GM23338 (cell line): ENCODE results near the gene CMIP. TPM values are rescaled to one million over a fixed set of nuclear protein-coding genes. Genes with fewer than 3 reads are reported as not detected.

Experiments
- ATAC-seq: fragments of 200-7000 bp; cut with Tn5 transposase; 3 replicates; pipeline ENCODE4 v1.9.1; 2020
- DNase-seq: peaks from one replicate; pipeline ENCODE4 v3.0.0-alpha.2; 2015; ENCODE audit warnings: low spot score
- H2AFZ ChIP-seq: fragments of 200-600 bp; sonication (generic); 2 replicates; pipeline ENCODE4 v1.8.0; 2016; ENCODE audit warnings: antibody characterized with exemption, mild to moderate bottlenecking, moderate library complexity
- H3F3A ChIP-seq: fragments of 200-600 bp; sonication (generic); replicated peaks from 2 replicates; pipeline ENCODE4 v1.8.0; 2017; ENCODE audit warnings: antibody characterized with exemption, mixed run types, low read depth
- H3K27ac ChIP-seq: fragments of 200-600 bp; sonication (generic); 2 replicates; pipeline ENCODE4 v1.6.1; 2016; ENCODE audit warnings: low read depth
- H3K27me3 ChIP-seq: fragments of 200-600 bp; sonication (generic); 2 replicates; pipeline ENCODE4 v1.8.0; 2016; ENCODE audit warnings: mild to moderate bottlenecking, mixed run types, moderate library complexity; ENCODE audit not compliant: insufficient read depth
- H3K36me3 ChIP-seq: fragments of 200-600 bp; sonication (generic); 2 replicates; pipeline ENCODE4 v1.8.0; 2016; ENCODE audit warnings: mild to moderate bottlenecking; ENCODE audit not compliant: insufficient read depth
- H3K4me1 ChIP-seq: fragments of 200-600 bp; sonication (generic); 2 replicates; pipeline ENCODE4 v1.8.0; 2016; ENCODE audit warnings: mild to moderate bottlenecking, moderate library complexity; ENCODE audit not compliant: insufficient read depth
- H3K4me2 ChIP-seq: fragments of 200-600 bp; sonication (generic); 2 replicates; pipeline ENCODE4 v1.7.1; 2017; ENCODE audit warnings: mixed run types
- H3K4me3 ChIP-seq: fragments of 200-600 bp; sonication (generic); 2 replicates; pipeline ENCODE4 v1.6.1; 2016; ENCODE audit warnings: mixed run types
- H3K79me2 ChIP-seq: fragments of 200-600 bp; sonication (generic); replicated peaks from 2 replicates; pipeline ENCODE4 v1.8.0; 2017; ENCODE audit warnings: mild to moderate bottlenecking; ENCODE audit not compliant: insufficient read depth
- H3K9me2 ChIP-seq: fragments of 200-600 bp; sonication (generic); 2 replicates; pipeline ENCODE4 v1.8.0; 2017; ENCODE audit not compliant: insufficient read depth
- H4K20me1 ChIP-seq: fragments of 200-600 bp; sonication (generic); replicated peaks from 2 replicates; pipeline ENCODE4 v1.8.0; 2017; ENCODE audit warnings: mild to moderate bottlenecking; ENCODE audit not compliant: insufficient read depth
- H3K27ac Mint-ChIP-seq: 2 replicates; pipeline ENCODE4 v1.8.0; 2020; ENCODE audit warnings: inconsistent platforms, mild to moderate bottlenecking, moderate library complexity, mixed read lengths
- H3K27me3 Mint-ChIP-seq: 3 replicates; pipeline ENCODE4 v1.8.0; 2022; ENCODE audit warnings: low read depth, mild to moderate bottlenecking, moderate library complexity, mixed read lengths, inconsistent platforms; ENCODE audit not compliant: insufficient read depth, poor library complexity
- H3K36me3 Mint-ChIP-seq: 3 replicates; pipeline ENCODE4 v1.8.0; 2021; ENCODE audit warnings: low read depth, mild to moderate bottlenecking, inconsistent platforms, moderate library complexity, mixed read lengths
- H3K4me1 Mint-ChIP-seq: 3 replicates; pipeline ENCODE4 v1.8.0; 2020; ENCODE audit warnings: mild to moderate bottlenecking, inconsistent platforms, mixed read lengths
- H3K4me3 Mint-ChIP-seq: 3 replicates; pipeline ENCODE4 v1.8.0; 2021; ENCODE audit warnings: moderate library complexity, mild to moderate bottlenecking, inconsistent platforms, mixed read lengths
- H3K9me3 Mint-ChIP-seq: 3 replicates; pipeline ENCODE4 v1.8.0; 2020; ENCODE audit warnings: moderate library complexity, mild to moderate bottlenecking, inconsistent platforms, mixed read lengths
- EZH2 ChIP-seq: fragments of 200-600 bp; sonication (generic); IDR thresholded peaks from one replicate; pipeline ENCODE4 v1.8.0; 2017; ENCODE audit warnings: antibody characterized with exemption, mild to moderate bottlenecking, low read depth; ENCODE audit not compliant: unreplicated experiment
- JUNB ChIP-seq: IDR thresholded peaks from one replicate; pipeline ENCODE4 v1.6.1; 2016; ENCODE audit warnings: antibody characterized with exemption; ENCODE audit not compliant: unreplicated experiment
- POLR2AphosphoS5 ChIP-seq: IDR thresholded peaks from 2 replicates; pipeline ENCODE4 v1.6.1; 2016; ENCODE audit warnings: antibody characterized with exemption, low read depth
- STAT1 ChIP-seq: IDR thresholded peaks from one replicate; pipeline ENCODE4 v1.6.1; 2016; ENCODE audit warnings: antibody characterized with exemption; ENCODE audit not compliant: unreplicated experiment
- ZNF331 ChIP-seq: fragments of 250-450 bp; sonication (Bioruptor Pico); IDR thresholded peaks from 2 replicates; pipeline ENCODE4 v1.5.0; 2020; ENCODE audit warnings: low read depth, mild to moderate bottlenecking, moderate library complexity
- polyA plus RNA-seq: library from polyadenylated mRNA; unstranded; fragments of >200 nt; fragmentation: Nextera tagmentation; extraction: Ambion mirVana; gene quantifications from 2 replicates; pipeline ENCODE4 v1.2.1, GENCODE V29; 2016
- total RNA-seq: library from RNA; depleted of rRNA; stranded (reverse); fragments of >200 nt; shearing (Covaris generic); gene quantifications from 2 replicates; pipeline ENCODE4 v1.2.3, GENCODE V29; 2014
- TF ChIP-seq, protein P1 (sequence below): fragments of 250-450 bp; sonication (Bioruptor Pico); IDR thresholded peaks from 2 replicates; pipeline ENCODE4 v1.5.0; 2020; ENCODE audit warnings: mild to moderate bottlenecking, moderate library complexity

The CMIP gene
- total and polyA plus RNA-seq, 2 experiments from 2014 or later = 9.5 to 62.3 TPM

DNA sequence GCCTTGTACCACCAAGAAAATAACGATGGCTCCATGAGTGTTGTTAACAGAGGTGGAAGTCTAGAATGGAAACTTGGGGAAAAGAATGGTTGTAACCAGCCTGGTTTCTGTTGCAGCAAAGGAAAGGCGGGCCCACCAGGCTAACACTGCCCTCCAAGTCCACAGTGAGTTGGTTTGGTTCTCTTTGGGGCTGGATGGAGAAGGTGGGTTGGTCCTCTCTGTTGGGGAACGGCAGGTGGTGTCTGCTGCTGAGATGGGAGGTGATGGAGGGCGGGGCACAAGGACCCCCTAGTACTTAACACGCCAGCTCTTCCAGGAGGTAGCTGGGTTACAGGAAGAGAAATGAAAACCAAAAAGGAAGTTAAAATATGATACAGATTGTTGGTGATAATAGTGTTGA lies 257.9 kb downstream of the CMIP start:
- Mint-ChIP-seq H3K4me1 (peaks cover 2% of the 10 kb centered on the region; the same call in 2 of the 3 replicates), H3K27me3 (peaks cover 22% of the 10 kb centered on the region), H3K4me3 (no peak overlapping the region), H3K9me3 (no peaks in the 10 kb centered on the region), H3K27ac (no peak overlapping the region; the same call in 1 of the 2 replicates), H3K36me3 (peaks cover 46% of the 10 kb centered on the region)
- no peak for DNase-seq
- Histone ChIP-seq H3F3A (no peaks in the 10 kb centered on the region), H2AFZ (no peak overlapping the region), H3K9me2 (no peaks in the 10 kb centered on the region), H3K27ac (no peak overlapping the region), H3K27me3 (no peaks in the 10 kb centered on the region), H3K4me3 (no peak overlapping the region), H3K36me3 (no peaks in the 10 kb centered on the region), H3K79me2 (no peaks in the 10 kb centered on the region), H3K4me2 (no peak overlapping the region), H3K4me1 (no peaks in the 10 kb centered on the region), H4K20me1 (no peaks in the 10 kb centered on the region)
- TF ChIP-seq ZNF331 (no peak), POLR2AphosphoS5 (no peak), JUNB (no peak), STAT1 (no peak), EZH2 (no peak)
- TF ChIP-seq, protein P1, sequence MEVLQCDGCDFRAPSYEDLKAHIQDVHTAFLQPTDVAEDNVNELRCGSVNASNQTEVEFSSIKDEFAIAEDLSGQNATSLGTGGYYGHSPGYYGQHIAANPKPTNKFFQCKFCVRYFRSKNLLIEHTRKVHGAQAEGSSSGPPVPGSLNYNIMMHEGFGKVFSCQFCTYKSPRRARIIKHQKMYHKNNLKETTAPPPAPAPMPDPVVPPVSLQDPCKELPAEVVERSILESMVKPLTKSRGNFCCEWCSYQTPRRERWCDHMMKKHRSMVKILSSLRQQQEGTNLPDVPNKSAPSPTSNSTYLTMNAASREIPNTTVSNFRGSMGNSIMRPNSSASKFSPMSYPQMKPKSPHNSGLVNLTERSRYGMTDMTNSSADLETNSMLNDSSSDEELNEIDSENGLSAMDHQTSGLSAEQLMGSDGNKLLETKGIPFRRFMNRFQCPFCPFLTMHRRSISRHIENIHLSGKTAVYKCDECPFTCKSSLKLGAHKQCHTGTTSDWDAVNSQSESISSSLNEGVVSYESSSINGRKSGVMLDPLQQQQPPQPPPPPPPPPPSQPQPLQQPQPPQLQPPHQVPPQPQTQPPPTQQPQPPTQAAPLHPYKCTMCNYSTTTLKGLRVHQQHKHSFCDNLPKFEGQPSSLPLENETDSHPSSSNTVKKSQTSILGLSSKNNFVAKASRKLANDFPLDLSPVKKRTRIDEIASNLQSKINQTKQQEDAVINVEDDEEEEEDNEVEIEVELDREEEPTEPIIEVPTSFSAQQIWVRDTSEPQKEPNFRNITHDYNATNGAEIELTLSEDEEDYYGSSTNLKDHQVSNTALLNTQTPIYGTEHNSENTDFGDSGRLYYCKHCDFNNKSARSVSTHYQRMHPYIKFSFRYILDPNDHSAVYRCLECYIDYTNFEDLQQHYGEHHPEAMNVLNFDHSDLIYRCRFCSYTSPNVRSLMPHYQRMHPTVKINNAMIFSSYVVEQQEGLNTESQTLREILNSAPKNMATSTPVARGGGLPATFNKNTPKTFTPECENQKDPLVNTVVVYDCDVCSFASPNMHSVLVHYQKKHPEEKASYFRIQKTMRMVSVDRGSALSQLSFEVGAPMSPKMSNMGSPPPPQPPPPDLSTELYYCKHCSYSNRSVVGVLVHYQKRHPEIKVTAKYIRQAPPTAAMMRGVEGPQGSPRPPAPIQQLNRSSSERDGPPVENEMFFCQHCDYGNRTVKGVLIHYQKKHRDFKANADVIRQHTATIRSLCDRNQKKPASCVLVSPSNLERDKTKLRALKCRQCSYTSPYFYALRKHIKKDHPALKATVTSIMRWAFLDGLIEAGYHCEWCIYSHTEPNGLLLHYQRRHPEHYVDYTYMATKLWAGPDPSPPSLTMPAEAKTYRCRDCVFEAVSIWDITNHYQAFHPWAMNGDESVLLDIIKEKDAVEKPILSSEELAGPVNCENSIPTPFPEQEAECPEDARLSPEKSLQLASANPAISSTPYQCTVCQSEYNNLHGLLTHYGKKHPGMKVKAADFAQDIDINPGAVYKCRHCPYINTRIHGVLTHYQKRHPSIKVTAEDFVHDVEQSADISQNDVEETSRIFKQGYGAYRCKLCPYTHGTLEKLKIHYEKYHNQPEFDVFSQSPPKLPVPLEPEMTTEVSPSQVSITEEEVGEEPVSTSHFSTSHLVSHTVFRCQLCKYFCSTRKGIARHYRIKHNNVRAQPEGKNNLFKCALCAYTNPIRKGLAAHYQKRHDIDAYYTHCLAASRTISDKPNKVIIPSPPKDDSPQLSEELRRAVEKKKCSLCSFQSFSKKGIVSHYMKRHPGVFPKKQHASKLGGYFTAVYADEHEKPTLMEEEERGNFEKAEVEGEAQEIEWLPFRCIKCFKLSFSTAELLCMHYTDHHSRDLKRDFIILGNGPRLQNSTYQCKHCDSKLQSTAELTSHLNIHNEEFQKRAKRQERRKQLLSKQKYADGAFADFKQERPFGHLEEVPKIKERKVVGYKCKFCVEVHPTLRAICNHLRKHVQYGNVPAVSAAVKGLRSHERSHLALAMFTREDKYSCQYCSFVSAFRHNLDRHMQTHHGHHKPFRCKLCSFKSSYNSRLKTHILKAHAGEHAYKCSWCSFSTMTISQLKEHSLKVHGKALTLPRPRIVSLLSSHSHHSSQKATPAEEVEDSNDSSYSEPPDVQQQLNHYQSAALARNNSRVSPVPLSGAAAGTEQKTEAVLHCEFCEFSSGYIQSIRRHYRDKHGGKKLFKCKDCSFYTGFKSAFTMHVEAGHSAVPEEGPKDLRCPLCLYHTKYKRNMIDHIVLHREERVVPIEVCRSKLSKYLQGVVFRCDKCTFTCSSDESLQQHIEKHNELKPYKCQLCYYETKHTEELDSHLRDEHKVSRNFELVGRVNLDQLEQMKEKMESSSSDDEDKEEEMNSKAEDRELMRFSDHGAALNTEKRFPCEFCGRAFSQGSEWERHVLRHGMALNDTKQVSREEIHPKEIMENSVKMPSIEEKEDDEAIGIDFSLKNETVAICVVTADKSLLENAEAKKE (CRISPR knock-in tag) = no peak
- no peak for ATAC-seq
